Mucosa of descending colon (tissue), 3 donors: ENCODE measurements around the gene HTRA3. TPM values are rescaled to one million over a fixed set of nuclear protein-coding genes. Genes with fewer than 3 reads are reported as not detected.

Experiments used
- ATAC-seq: fragments of 200-7000 bp; cut with Tn5 transposase; one replicate; pipeline ENCODE4 v1.9.1; 2020; ENCODE audit warnings: mild to moderate bottlenecking, moderate library complexity
- DNase-seq, 3 donors: peaks; one replicate each; pipeline ENCODE4 v3.0.0-alpha.2; 2020
- H3K36me3 ChIP-seq: fragments of 200-600 bp; one replicate; pipeline ENCODE4 v1.8.0; 2021; ENCODE audit warnings: low read depth, mild to moderate bottlenecking
- H3K4me1 ChIP-seq: fragments of 200-600 bp; one replicate; pipeline ENCODE4 v1.8.0; 2021; ENCODE audit warnings: low read depth, mild to moderate bottlenecking
- H3K4me3 ChIP-seq: fragments of 200-600 bp; one replicate; pipeline ENCODE4 v1.8.0; 2021; ENCODE audit warnings: mild to moderate bottlenecking
- H3K9me3 ChIP-seq: fragments of 200-600 bp; one replicate; pipeline ENCODE4 v1.8.0; 2021; ENCODE audit warnings: mild to moderate bottlenecking
- intact Hi-C, 2 donors: fragments of 100-400 bp; cut with DNase I in 1 of 2; cut with micrococcal nuclease in 1 of 2; formaldehyde crosslinking; loops; one replicate each; pipeline versions ENCODE4 v1.11.0 to v1.11.1; 2022; cut with DNase I, micrococcal nuclease
- total RNA-seq, 3 donors: library from RNA; stranded (reverse); fragmentation: NEBNext Ultra II Directional in 2 of 3; extraction: Animal tissue kit (Norgen Biotek cat#: 25700) in 2 of 3; gene quantifications; one replicate each; pipeline versions ENCODE4 v1.2.1 to v1.2.4, GENCODE V29; 2021 to 2023
- TF ChIP-seq, protein P1 (sequence below): fragments of 200-600 bp; IDR thresholded peaks from one replicate; pipeline ENCODE4 v1.8.0; 2022; ENCODE audit warnings: antibody characterized with exemption, mild to moderate bottlenecking
- donor health status: DM: no; HTN: no; CAD: no; lungs with moderate emphysema.
- donor health status: DM: no; HTN: no; CAD: no.
- donor health status: DM: no; HTN: yes; CAD: no.

Gene HTRA3
- total RNA-seq, 3 donors from 2014 or later = 2.5 to 18.5 (median 4.2) TPM

DNA sequence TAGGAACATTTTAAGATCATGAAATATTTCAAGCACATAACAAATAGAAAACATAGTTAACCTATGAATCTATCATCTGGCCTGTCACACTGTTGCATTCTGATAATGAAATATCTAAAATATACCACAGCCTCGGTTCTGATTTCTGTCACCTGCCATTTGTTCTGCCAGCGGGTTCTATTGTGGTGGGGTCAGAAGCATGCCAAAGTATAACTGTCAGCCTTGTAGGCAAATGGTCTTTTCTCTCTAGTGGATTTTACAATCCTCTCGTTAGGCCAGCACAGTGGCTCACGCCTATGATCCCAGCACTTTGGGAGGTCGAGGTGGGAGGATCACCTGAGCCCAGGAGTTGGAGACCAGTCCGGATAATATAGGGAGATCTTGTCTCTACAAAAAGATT is 47.9 kb downstream of the HTRA3 start:
- no peak overlapping the region for H3K4me3 ChIP-seq
- no peaks in the 10 kb centered on the region for H3K36me3 ChIP-seq
- no peak for ATAC-seq
- no peak for DNase-seq
- H3K9me3 ChIP-seq = no peaks in the 10 kb centered on the region
- TF ChIP-seq, protein P1, sequence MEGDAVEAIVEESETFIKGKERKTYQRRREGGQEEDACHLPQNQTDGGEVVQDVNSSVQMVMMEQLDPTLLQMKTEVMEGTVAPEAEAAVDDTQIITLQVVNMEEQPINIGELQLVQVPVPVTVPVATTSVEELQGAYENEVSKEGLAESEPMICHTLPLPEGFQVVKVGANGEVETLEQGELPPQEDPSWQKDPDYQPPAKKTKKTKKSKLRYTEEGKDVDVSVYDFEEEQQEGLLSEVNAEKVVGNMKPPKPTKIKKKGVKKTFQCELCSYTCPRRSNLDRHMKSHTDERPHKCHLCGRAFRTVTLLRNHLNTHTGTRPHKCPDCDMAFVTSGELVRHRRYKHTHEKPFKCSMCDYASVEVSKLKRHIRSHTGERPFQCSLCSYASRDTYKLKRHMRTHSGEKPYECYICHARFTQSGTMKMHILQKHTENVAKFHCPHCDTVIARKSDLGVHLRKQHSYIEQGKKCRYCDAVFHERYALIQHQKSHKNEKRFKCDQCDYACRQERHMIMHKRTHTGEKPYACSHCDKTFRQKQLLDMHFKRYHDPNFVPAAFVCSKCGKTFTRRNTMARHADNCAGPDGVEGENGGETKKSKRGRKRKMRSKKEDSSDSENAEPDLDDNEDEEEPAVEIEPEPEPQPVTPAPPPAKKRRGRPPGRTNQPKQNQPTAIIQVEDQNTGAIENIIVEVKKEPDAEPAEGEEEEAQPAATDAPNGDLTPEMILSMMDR = no peak
- intact Hi-C loops = no loop called here
- H3K4me1 ChIP-seq = no peaks in the 10 kb centered on the region

DNA sequence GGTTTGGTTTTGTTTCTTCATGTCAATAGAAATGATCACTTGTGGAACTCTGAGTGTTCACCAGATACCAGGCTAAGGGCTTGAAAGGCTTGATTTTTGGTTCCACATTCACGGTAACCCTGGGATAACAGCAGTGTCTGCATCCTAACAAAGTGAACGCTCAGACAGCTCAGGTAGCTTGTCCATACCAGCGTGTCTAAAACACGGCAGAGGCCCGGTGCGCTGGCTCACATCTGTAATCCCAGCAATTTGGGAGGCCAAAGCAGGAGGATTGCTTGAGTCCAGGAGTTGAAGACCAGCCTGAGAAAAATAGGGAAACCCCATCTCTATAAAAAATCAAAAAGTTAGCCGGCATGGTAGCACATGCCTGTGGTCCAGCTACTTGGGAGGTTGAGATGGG is 49.0 kb downstream of the HTRA3 start:
- no peak for ATAC-seq
- Histone ChIP-seq H3K4me3 (no peak overlapping the region), H3K9me3 (no peaks in the 10 kb centered on the region), H3K4me1 (no peaks in the 10 kb centered on the region), H3K36me3 (no peaks in the 10 kb centered on the region)
- intact Hi-C loops = no loop called here
- DNase-seq = no peak
- TF ChIP-seq, protein P1 = no peak

DNA sequence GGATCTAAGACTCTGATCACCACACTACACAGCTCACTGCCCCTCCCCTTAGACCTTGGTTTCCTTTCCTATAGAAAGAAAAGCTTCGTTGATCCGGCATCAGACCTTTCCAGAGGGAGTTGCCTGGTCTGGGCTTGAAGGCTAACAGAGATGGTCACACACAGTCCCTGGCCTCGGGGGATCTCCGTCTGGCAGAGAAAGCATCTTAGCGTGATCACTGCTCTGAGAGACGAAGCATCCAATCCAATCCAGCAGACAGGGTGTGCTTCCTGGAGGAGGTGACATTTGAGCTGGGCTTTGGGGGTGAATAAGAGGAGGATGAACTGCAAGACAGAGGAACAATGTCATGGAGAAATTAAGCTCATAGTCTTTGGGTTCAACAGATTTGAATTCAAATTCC is 49.5 kb downstream of the HTRA3 start:
- ATAC-seq (no peak), DNase-seq (no peak)
- intact Hi-C loops = no loop called here
- TF ChIP-seq, protein P1 = no peak
- H3K4me1 ChIP-seq = no peaks in the 10 kb centered on the region
- no peaks in the 10 kb centered on the region for H3K9me3 ChIP-seq
- no peaks in the 10 kb centered on the region for H3K36me3 ChIP-seq
- H3K4me3 ChIP-seq = no peak overlapping the region

DNA sequence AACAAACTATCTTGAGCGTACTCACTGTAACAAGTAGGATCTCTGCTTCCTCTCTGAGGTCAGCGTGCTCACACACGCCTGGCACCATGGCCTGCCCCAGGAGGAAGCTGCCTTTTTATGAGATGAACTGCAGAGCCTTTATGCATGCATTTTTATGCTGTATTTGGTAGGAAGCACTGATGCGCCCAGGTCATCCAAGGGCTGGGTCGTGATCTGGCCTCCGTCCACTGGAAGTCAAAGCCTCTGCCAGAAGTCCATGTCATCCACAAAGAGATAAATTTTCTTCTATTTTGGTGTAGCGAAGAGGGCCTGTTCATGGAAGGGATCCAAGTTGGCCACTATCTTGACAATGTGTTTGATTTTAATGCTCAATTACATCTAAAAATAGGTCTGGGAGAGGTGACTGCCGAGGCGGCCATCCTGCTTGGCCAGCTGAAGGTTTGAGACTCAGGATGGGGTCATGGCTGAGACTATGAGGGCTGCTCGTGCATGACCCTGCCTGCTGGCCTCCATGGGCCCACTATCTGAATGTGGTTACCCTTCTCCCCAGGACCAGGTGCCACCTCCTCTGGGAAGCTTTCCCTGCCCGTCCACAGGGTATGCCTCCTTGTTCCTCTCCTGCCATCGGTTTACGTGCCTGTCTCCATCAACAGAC is 50.3 kb downstream of the HTRA3 start:
- Histone ChIP-seq H3K4me3 (no peak overlapping the region), H3K9me3 (no peaks in the 10 kb centered on the region), H3K4me1 (no peaks in the 10 kb centered on the region), H3K36me3 (no peaks in the 10 kb centered on the region)
- DNase-seq = no peak
- peak; percentile 37 for ATAC-seq
- intact Hi-C loops = no loop called here
- TF ChIP-seq, protein P1 = no peak

DNA sequence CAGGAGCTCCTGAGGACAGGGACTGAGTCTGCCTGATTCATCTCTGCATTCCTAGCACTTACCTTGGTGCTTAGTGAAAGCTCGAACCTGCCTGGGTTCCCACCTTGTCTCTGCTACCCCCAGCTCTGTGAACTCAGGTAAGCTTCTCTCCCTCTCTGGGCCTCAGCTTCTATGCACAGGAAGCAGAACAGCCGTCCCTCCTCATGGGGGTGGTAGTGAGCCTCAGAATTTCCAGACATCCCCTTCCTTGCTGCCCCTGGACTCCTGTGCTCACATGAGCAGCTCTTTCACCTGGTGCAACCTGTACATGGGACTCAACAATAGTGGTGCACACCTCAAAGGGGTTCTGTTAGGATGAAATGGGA is 50.8 kb downstream of the HTRA3 start:
- no peak overlapping the region for H3K4me3 ChIP-seq
- no peaks in the 10 kb centered on the region for H3K9me3 ChIP-seq
- no peak for DNase-seq
- TF ChIP-seq, protein P1 = no peak
- ATAC-seq = no peak
- no peaks in the 10 kb centered on the region for H3K36me3 ChIP-seq
- intact Hi-C loops = no loop called here
- H3K4me1 ChIP-seq = no peaks in the 10 kb centered on the region

DNA sequence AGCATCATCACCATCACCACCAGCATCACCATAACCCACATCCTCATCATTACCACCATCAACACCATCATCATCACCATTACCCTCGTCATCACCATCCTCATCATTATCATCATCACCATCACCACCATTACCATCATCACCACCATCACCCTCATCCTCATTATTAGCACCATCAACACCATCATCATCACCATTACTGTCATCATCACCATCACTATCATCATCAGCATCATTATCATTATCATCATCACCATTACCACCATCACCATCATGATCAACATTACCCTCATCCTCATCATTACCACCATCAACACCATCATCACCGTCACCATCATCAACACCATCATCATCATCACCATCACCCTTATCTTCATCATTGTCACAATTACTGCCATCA is 51.7 kb downstream of the HTRA3 start:
- DNase-seq (no peak), ATAC-seq (no peak)
- no peaks in the 10 kb centered on the region for H3K4me1 ChIP-seq
- H3K36me3 ChIP-seq = no peaks in the 10 kb centered on the region
- TF ChIP-seq, protein P1 = no peak
- intact Hi-C loops = no loop called here
- no peaks in the 10 kb centered on the region for H3K9me3 ChIP-seq
- H3K4me3 ChIP-seq = no peak overlapping the region
